Spleen (tissue), 7 donors: Measurements from ENCODE around the gene PEX5.

Experiments used
- CTCF ChIP-seq, 11 experiments: fragments of 200-600 bp in 7 of 11; fragments of 450-650 bp in 4 of 11; sonication (generic) in 4 of 11; IDR thresholded peaks in 8 of 11; conservative IDR thresholded peaks in 3 of 11; 1 replicate in 7 of 11; 2 replicates in 4 of 11; pipeline versions ENCODE4 v1.4.0 to v1.8.0; 2016 to 2021; ENCODE audit warnings: antibody characterized with exemption in 11 of 11, inconsistent platforms in 4 of 11, mild to moderate bottlenecking in 1 of 11
- POLR2A ChIP-seq, 3 donors: fragments of 450-650 bp; IDR thresholded peaks; one replicate each; pipeline ENCODE4 v1.5.1; 2017; ENCODE audit warnings: antibody characterized with exemption in 3 of 3, mild to moderate bottlenecking in 1 of 3
- donor health status: DM: no; HTN: no; CAD: no; lungs with moderate emphysema.
- donor health status: DM: no; HTN: no; CAD: no.
- donor health status: DM: no; HTN: no; CAD: no.

- TF ChIP-seq POLR2A (IDR thresholded peaks at IDR 0.05) (no peak), CTCF (IDR thresholded peaks at IDR 0.05 in 8 of 11, conservative IDR thresholded peaks at IDR 0.05 in 3 of 11) (no peak)
Measured at GRCh38 chr12:7207866-7208625, 18.6 kb downstream of the PEX5 start.
